ENCODE results near the gene SYNCRIP.
A peak's percentile ranks its signal among the peaks of the same experiment; 100 is the strongest.
"Not testable (repeated sequence)": the region's sequence is repeated elsewhere in the genome, so short reads cannot be mapped to it uniquely, and the experiment has no call there.

The SYNCRIP gene

DNA sequence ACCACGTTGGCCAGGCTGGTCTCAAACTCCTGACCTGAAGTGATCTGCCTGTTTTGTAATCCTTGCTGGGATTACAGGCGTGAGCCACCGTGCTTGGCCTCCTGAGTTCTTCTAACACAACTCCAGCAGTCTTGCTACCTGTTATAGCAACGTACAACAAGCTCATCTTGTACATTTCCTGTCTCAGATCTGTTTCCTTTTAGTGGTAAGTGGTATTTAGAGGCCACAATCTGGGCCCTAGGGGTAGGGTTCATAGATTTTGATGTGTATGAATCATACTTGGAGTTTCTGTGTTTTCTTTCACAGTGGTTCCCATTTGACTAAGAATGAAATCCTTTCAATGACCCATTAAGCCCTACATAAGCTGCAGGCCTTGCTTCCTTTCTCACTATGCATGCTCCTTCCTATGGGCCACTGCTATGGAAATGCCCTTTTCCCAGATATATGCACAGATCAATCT lies 27.1 kb upstream of the SYNCRIP start:
- DNase-seq = peak; percentile 85

DNA sequence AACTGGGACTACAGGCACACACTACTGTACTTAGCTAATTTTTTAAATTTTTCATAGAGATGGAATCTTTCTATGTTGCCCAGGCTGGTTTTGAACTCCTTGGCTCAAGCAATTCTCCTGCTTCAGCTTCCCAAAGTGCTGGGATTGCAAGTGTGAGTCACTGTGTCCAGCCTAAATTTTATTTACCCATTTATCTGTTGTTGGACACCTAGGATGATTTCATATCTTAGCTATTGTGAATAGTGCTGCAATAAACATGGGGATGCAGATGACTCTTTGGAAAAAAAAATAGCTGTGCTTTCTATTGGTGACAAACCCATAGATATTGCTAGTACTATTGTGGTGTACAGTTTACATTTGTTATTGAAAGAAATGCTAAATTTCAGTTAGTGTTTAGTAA lies 19.6 kb upstream of the SYNCRIP start:
- no peak for DNase-seq

DNA sequence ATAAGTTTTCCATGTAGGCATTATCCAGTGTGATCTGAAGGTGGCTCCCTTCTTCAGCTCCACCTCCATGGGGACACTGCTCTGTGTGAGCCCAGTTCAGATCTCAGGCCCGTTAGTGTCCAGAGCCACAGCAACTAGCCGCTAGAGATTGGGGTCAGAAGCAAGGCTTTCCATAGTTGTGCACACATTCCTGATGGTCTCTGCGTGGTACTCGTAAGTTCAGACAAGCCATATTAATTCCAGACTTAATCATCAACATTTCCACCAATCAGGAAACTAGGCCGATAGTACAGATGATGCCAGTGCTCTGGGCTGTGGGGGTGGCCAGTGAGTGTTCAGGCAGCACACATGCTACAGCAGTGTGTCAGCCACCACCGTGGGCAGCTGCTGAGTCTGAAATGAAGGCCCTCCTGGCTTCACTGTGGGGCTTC lies 17.5 kb upstream of the SYNCRIP start:
- DNase-seq = no peak

DNA sequence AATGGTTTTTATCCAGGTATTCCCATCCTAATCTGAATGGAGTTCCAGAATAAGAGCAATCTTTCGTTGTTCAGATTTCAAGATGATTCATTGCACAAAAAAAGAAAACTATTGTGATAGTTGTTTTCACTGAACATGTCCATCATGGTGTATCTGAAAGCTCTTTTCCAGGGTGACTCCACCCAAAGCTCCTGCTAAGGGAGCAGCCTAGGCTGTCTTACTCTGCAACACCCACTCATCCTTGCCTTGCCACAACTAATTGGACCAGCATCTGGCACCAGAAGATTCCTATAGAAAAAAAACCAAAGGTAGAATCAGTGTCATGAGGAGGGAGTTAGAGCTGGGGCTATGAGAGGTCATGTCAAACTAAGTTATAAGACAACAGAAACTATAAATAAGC lies 7.9 kb upstream of the SYNCRIP start:
- no peak for DNase-seq

DNA sequence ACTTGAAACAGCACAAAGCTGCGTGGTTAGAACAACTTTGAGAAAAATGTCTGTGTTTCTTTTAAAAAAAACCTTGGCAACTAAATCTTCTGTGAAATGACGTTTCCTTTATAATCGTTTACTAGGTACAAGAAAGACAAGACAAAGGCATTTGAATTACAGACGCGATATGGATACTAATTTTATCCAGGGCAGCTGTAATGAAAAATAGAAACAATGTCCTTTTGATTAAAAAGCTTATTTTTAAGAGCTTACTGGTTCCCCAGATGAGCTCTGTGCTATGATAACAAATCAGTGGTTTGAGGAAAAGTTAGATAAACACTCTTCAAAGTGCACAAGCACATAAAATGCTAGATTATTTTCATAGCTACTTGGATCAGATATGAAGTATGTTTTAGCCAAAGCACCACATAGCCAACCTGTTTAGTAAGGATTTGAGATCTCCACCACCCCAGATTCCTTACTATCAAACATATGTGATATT lies 1.6 kb upstream of the SYNCRIP start:
- no peak for DNase-seq

DNA sequence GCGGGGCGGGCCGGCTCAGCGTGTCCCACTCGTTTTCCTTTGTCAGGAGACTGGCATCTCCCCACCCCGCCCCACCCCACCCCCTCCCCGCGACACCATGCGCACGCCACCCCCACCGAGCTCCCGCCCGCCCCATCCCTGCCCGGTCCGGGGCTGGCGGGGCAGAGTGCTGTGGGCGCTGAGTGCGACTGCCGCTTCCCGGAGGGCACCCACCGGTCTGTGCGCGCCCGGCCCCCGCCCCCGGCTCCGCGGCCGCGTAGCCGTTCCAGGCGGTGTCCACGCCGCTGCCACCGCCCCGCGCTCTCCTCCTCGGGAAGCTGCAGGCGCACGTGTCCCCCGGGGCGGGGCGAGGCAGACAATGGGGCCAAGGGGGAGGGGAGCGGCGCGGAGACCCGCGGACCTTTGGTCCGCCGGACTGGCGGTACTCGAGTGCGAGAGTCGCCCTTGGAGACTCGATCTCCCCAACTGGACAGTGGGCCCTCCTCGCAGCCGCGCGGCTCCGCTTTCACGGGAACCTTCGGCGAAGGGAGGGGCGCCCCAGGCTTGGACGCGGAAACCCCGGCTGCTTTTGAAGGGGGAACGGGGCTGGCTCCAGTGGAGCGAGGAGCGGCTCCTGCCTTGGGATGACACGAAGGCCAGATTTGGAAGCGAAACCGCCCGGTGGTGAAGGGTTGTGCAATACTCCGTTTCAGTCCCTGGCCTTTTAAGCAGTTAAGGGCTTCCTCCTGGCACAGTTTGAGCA lies 1.0 kb upstream of the SYNCRIP start:
- peak; percentile 60 for DNase-seq

DNA sequence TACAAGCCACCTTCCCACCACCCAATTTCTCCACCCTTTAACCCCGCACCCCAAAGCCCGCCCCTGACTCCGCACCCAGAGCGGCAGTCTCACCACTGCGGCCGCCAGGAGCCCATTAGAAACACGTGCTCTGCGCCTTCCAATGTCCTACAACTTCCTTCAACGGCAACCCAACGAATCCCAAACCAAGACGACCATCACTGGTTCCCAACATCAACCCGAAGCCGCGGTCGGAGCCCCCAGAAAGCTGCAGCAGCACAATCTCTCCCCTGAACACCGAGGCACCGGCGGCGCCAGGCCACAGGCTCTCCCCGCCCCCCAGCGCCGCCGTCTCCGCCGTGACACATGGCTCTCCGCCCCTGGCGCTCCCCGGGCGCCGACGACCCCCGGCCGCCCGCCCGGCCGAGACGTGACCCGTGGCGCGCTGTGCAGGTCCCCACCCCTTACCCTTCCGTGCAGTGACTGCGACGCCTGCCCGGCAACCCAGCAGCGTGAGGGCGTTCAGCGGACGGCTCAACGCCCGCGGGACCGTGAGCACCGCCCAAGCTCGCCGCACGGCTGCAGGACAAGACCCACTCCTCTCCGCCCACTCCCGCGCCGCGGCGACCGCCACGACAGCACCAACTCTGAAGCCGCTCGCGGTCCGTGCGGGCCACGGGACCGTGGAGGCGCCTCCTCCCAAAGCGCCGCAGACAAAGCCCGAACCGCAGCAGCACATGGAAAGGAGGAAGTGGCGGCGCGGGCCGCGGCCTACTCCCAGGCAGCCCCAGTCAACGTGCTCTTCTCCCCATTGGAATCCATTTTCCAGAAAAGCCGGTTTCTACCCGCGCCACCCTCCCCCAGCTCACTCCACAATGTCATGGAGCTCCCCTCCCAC lies 551 bp downstream of the SYNCRIP start:
- peak; percentile 35 for DNase-seq

DNA sequence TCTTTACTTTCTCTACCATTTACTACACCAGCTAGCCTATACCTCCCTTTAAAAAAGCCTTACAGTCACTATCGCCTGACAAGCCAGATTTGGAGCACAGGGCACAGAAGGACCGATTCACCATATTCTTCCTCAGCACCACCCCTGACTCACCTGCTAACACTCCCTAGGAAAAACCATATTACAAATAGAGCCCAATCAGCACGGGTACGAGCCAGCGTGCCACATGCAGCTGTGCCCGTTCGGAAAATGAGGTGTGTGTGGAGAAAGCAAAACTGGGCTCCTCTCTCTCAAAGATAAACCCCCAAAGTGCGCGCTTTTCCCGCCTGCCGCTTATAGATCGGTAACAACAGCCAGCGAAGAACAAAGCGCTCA lies 1.2 kb downstream of the SYNCRIP start:
- no peak for DNase-seq

DNA sequence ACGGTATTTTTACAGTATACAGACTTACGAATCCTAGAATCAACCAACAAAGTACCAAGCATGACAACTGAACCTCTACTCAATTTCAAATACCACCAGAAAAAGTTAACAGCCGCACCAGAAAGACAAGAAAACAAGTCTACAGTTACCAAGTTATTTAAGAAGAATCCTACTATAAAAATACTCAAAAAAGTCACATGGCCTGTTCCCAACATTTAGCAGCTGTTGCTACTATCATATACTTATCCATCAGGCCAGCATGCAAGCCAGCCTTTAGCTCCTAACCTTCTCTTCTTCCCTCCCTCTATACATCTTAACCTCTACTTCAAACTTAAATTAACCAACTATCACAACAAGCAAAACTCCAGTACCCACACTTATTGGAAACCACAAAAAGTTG lies 1.9 kb downstream of the SYNCRIP start:
- DNase-seq = no peak

DNA sequence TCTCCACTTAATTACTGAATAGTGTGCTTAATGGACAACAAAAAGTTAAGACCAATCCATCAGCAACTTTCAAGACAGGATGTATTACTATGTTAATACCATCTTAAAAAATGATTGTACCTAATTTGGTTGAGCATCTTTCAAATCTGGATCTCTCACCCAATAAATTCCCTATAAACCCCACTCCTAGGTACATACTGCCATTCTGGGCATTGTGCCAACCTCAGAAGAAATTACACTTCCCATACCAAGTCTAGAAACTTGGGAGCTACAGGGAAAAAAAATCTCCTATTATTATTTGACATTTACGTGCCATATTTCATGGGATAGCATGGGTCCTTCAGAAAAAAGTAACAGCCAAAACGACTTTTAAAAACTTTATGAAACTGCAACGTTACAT lies 5.1 kb downstream of the SYNCRIP start:
- DNase-seq = no peak

DNA sequence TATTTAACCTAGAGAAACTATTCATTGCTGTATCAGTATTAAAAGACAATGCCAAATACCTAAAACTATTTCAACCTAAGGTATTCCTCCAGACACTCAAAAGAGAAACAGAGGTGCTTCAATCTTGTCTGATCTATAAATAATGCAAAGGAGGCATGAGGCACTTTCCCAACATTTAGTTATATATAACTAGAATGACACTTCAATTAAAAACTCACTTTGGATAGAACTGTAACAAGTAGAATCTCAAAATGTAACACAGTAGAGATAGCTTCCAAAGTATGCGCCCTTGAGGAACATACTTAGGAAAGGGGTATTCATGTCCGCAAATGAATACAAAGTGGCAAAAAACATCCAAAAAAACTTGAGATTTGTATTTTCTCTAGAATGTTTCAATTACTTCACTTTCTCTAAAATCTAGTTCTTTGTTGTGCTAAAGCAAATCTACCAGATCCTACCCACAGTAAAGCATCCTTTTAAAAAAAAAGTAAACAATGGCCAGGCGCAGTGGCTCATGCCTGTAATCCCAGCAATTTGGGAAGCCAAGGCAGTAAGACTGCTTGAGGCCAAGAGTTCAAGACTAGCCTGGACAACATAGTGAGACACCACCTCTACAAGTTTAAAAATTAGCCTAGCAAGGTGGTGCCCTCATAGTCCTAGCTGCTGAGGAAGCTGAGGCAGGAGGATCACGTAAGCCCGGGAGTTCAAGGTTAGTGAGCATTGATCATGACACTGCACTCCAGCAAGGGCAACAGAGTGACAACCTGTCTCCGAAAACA lies 10.3 kb downstream of the SYNCRIP start:
- no peak for DNase-seq

DNA sequence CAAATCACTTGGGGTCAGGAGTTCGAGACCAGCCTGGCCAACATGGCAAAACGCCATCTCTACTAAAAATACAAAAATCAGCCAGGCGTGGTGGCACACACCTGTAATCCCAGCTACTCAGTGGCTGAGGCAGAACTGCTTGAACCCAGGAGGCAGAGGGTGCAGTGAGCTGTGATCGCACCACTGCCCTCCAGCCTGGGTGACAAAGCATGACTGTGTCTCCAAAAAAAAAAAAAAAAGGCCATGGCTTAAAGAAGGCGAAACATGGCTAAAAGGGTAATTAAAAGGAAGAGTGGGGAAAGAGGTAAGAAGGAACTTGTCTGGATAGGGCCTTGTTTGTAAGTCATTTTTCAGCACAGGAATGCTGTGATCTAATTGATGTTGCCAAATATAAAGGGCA lies 11.6 kb downstream of the SYNCRIP start:
- DNase-seq = not testable (repeated sequence)

DNA sequence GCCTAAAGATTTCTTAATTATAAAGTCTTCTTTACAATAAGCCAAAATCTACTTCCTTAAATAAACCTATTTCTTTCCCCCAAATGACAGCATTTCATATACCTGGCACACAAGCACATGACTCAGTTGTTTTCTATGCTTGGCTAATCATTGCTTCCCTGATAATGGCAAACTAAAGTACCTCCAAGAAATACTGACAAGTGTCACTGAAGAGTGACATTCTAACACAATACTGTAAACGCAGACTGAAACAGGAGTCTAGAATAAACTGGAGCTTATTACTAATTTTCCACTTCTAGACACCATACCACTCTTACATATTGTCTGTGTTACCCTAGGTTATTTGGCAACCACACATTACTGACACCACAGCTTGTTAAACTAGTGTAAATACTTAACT lies 14.3 kb downstream of the SYNCRIP start:
- no peak for DNase-seq

DNA sequence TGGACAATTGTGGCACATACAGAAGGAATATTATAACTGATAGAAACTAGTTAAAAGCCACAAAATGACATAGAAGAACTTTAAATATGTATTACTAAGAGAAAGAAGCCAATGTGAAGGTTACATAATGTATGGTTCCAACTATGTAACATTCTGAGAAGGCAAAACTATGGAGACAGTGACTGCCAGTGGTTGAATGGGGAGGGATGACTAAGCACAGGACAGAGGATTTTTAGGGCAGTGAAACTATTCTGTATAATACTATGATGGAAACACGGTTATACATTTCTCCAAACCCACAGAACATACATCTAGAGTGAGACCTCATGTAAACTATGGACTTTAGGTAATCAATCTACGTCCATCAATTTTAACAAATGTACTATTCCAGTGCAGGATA lies 22.4 kb downstream of the SYNCRIP start:
- no peak for DNase-seq

DNA sequence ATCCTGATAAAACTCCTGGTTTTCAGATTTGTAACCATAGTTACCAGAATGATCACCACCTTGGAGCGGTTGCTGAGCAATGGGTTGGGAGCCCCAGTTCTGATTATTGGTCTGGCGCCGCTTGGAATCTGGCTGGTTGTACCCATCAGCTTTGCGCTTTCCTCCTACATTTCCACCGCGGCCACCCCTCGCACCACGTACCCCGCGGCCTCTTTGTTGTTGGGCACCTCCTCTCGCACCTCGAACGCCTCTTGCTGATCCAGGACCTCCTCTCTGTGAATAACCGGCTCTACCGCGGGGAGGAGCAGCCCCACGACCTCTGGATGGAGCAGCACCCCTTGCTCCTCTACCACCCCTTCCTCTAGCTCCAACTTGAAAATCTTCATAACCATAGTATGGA lies 27.9 kb downstream of the SYNCRIP start:
- no peak for DNase-seq

DNA sequence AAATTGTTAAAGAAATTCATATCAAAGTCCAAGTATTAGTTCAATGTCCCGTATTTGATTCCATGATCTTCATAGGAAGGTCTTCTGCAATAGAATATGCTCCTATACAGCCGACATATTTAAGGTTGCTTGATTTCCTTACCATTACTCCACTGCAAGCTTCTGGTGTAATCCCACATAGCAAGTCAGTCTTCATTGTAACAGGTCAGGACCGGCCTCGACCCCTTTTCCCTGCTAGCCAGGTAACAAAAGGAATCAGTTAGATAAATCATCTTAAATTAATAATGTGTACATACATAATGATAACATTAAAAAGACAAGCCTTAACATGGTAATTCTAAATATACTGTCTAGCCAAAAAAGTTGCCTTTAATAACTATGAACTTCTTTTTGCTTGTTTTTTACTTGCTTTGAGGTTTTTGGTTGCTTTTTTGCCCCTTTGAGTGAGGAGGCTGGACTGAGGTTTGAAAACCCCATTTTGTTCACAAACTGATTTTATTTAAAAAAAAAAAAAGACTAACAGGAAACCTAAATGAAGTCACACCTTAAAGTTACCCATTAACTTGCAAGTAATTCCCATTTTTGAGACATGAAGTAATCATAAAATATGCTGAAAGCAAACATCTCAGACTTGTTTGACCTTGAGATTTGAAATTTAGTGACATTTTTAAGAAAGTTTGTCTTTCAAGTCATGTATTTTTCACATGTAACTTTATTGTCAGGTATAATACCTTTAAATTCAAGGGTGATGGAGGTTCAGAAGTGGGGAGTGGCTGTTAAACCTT lies 29.8 kb downstream of the SYNCRIP start:
- DNase-seq = no peak

DNA sequence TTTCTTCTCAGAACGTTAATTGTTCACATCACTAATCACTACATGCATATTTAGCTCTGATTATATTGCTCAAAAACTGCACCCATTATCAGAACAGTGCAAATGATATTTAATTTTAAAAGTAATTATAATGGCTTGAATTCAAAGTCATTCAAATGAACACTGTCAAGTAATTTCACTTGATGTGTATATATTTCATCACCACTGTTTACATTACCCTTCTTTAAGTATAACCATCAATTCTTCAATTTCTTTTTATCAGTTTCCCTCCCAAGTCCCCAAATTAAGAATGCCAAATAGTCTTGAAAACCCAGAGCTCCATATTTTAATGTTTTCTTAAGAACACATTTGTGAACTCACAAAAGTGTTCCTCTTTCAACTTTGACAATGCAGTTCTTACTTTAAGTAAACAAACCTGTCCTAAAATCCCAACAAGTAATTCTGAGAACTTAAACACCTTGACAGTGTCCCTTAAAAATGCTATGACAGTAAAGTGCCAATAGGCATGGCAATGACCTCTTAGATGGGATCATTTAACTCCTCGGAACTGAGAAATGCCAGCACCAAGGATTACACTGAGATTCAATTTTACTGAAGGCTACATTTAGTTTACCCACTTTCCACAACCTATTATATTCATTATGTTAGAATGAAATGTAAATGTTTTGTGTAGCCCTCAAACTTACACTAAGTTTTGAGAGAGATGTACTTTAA lies 32.3 kb downstream of the SYNCRIP start:
- no peak for DNase-seq

DNA sequence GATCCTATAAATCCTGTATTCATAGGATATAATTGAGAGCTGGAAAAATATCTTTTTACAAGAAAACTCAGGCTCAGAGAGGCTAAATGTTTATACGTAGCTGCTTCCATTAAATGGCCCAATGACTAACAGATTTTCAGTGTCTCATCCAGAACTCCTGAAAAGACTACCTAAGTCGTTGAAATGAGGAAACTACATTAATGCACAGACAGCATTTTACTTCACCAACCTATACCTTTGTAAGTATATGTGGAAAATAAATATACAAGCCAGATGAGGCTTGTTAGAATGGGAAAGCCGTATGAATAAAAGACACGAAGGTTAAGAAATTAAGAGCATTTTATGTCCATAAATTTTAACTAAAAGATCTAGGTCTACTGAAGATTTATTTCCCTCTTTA lies 40.6 kb downstream of the SYNCRIP start:
- DNase-seq = no peak

DNA sequence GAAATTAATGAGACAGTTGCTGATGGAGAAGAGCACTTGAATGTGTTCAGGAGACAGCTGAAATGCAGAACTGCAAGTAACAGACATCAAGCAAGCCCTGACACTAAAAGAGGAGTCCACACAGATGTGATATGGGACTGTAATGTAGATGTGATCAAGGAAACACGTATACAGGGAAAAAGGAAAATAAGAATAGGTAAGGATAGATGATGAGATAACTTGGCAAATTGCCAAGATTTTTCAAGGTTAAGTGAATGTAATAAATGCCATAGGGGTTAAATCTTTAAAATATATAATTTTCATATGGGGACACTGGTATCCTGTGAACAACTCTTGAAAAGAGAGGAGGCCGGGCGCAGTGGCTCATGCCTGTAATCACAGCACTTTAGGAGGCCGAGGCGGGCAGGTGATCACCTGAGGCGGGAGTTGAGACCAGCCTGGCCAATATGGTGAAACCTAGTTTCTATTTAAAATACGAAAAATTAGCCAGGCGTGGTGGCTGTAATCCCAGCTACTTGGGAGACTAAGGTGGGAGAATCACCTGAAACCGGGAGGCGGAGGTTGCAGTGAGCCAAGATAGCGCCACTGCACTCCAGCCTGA lies 41.9 kb downstream of the SYNCRIP start:
- no peak for DNase-seq

DNA sequence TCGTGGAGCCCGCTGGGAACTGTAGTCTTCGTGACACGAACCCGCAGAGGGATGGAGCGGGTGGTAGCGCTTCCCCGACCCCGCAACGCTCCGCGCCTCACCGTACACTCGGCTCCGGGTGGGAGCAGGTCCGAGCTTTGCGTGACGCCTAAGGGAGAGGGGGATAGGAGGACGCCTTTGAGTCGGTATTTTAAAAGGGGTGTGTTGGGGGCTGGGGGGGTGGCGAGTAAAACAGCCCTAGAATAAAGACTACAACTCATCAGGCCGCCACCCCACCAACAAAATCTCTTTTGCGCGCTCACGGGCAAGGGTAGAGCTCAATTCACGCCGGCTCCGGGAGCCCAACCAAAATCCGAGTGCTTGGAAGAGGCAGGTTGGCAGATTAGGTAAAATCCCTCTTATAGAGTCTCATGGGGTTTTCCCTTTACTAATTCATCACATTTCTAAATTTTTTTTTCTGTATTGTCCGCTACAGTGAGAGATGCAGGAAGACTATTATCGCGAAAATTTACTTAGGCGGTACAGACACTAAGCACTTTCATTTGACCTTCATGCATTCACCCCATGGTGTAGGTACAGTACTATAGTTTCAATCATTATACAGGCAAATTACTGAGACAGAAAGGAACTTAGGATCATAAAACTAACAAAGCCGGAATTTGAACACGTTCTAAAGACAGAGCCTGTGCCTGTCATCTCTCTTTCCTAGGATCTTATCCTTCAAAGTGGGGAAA lies 48.3 kb downstream of the SYNCRIP start:
- DNase-seq = peak; percentile 32

Data from CD4-positive, alpha-beta T cell treated with Interleukin-4 for 4 hours (primary cell).